Upper lobe of left lung (tissue), 4 donors: ENCODE data around the gene SLC38A5.

Experiments
- CTCF ChIP-seq, 6 experiments: fragments of 450-650 bp in 4 of 6; fragments of 200-600 bp in 2 of 6; sonication (generic) in 2 of 6; IDR thresholded peaks; one replicate each; pipeline ENCODE4 v1.5.1; 2016 to 2019; ENCODE audit warnings: antibody characterized with exemption in 6 of 6
- EP300 ChIP-seq, 4 donors: sonication (generic); formaldehyde crosslinking; IDR thresholded peaks; one replicate each; pipeline ENCODE4 v1.5.1; 2017; ENCODE audit warnings: antibody characterized with exemption in 4 of 4, control low read depth in 2 of 4
- POLR2AphosphoS5 ChIP-seq, 2 donors: sonication (generic); formaldehyde crosslinking; IDR thresholded peaks; one replicate each; pipeline ENCODE4 v1.5.1; 2017; ENCODE audit warnings: antibody characterized with exemption in 2 of 2

GRCh38 chrX:48513670-48514069, 43.6 kb upstream of the SLC38A5 start:
- TF ChIP-seq CTCF (IDR thresholded peaks at IDR 0.05) (no peak), EP300 (IDR thresholded peaks at IDR 0.05) (no peak), POLR2AphosphoS5 (IDR thresholded peaks at IDR 0.05) (no peak)
